DOHH2 (cell line): ENCODE data around the gene ABLIM3.

ENCODE experiments used
- H3F3A ChIP-seq: fragments of 200-600 bp; sonication (generic), shearing (Covaris generic); 2 replicates; pipeline ENCODE4 v1.6.0; 2016; ENCODE audit warnings: antibody characterized with exemption, mild to moderate bottlenecking; ENCODE audit not compliant: control insufficient read depth, insufficient read depth
- H3K27ac ChIP-seq: fragments of 200-600 bp; sonication (generic); 2 replicates; pipeline ENCODE4 v1.5.1; 2014; ENCODE audit warnings: low read depth, mild to moderate bottlenecking, low read length, moderate library complexity
- H3K27me3 ChIP-seq: fragments of 200-600 bp; sonication (generic); 2 replicates; pipeline ENCODE4 v1.6.1; 2014; ENCODE audit warnings: mild to moderate bottlenecking, low read length, mixed read lengths; ENCODE audit not compliant: control insufficient read depth
- H3K36me3 ChIP-seq: fragments of 200-600 bp; sonication (generic); 2 replicates; pipeline ENCODE4 v1.6.1; 2014; ENCODE audit warnings: mild to moderate bottlenecking, low read length, moderate library complexity, mixed read lengths; ENCODE audit not compliant: control insufficient read depth
- H3K4me1 ChIP-seq: fragments of 200-600 bp; sonication (generic); 2 replicates; pipeline ENCODE4 v1.6.1; 2014; ENCODE audit warnings: mild to moderate bottlenecking, low read length, mixed read lengths; ENCODE audit not compliant: control insufficient read depth
- H3K4me2 ChIP-seq: fragments of 200-600 bp; sonication (generic); 2 replicates; pipeline ENCODE4 v1.6.0; 2014; ENCODE audit warnings: mild to moderate bottlenecking, low read length, moderate library complexity
- H3K4me3 ChIP-seq: fragments of 200-600 bp; sonication (generic); 2 replicates; pipeline ENCODE4 v1.5.1; 2014; ENCODE audit warnings: mild to moderate bottlenecking, low read length, mixed read lengths
- H3K79me2 ChIP-seq: fragments of 200-600 bp; sonication (generic); 2 replicates; pipeline ENCODE4 v1.6.1; 2014; ENCODE audit warnings: mild to moderate bottlenecking, low read length, mixed read lengths; ENCODE audit not compliant: control insufficient read depth
- H3K9me2 ChIP-seq: fragments of 200-600 bp; sonication (generic); replicated peaks from 2 replicates; pipeline ENCODE4 v1.6.1; 2014; ENCODE audit warnings: mild to moderate bottlenecking, low read length, mixed read lengths; ENCODE audit not compliant: control insufficient read depth
- H3K9me3 ChIP-seq: fragments of 200-600 bp; sonication (generic); 2 replicates; pipeline ENCODE4 v1.6.1; 2014; ENCODE audit warnings: antibody characterized with exemption, low read length, mixed read lengths; ENCODE audit not compliant: control insufficient read depth, insufficient read depth
- H4K20me1 ChIP-seq: fragments of 200-600 bp; sonication (generic); 2 replicates; pipeline ENCODE4 v1.6.0; 2014; ENCODE audit warnings: low read depth, mild to moderate bottlenecking, antibody characterized with exemption, low read length, moderate library complexity; ENCODE audit not compliant: control insufficient read depth, insufficient read depth
- CTCF ChIP-seq: fragments of 200-600 bp; sonication (generic); IDR thresholded peaks from one replicate; pipeline ENCODE4 v1.5.1; 2014; ENCODE audit warnings: antibody characterized with exemption, mild to moderate bottlenecking, low read depth, low read length; ENCODE audit not compliant: poor library complexity, severe bottlenecking
- EZH2phosphoT487 ChIP-seq: fragments of 200-600 bp; sonication (generic); IDR thresholded peaks from 2 replicates; pipeline ENCODE4 v1.6.1; 2017; ENCODE audit warnings: borderline replicate concordance, mild to moderate bottlenecking, antibody characterized with exemption, low read length, moderate library complexity, mixed read lengths

Gene ABLIM3

DNA sequence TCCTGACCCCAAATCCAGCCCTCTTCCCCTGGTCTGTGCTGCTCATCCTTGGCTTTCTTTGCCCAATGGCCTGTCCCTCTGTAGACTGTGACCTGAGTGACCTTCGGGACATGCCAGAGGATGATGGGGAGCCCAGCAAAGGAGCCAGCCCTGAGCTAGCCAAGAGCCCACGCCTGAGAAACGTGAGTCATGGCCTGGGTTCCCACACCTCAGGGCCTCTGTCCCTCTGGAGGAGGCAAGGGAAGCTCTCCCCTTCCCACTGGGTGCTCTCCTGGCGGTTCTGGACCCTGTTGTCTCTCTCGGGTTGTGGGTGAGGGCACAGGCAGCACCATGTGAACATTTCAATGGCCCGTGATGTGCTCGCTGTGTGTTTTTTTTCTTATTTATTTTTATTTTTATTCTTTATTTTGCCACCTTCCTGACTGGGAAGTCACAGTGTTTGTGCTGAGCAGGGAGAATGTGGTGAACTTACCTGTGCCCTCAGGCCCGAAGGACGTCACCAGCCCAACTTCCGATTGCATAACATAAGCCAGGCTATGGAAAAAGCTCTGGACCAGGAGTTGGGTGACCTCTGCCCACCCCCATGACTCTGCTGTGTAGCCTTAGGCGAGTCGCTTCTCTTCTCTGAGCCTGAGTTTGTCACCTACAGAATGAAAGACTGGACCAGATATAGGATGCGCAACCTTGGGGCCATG is 159.9 kb downstream of the ABLIM3 start:
- H3K4me3 ChIP-seq, result no peak overlapping the region
- no peaks in the 10 kb centered on the region for H4K20me1 ChIP-seq
- no peak for TF ChIP-seq EZH2phosphoT487
- TF ChIP-seq CTCF, result no peak
- H3K4me1 ChIP-seq, result peaks cover 10% of the 10 kb centered on the region
- peaks cover 11% of the 10 kb centered on the region; the same call in 1 of the 2 replicates for H3K27me3 ChIP-seq
- no peak overlapping the region for H3K4me2 ChIP-seq
- no peaks in the 10 kb centered on the region for H3F3A ChIP-seq
- no peaks in the 10 kb centered on the region for H3K36me3 ChIP-seq
- H3K9me3 ChIP-seq, result no peaks in the 10 kb centered on the region
- H3K79me2 ChIP-seq, result no peaks in the 10 kb centered on the region
- no peaks in the 10 kb centered on the region for H3K9me2 ChIP-seq
- no peak overlapping the region for H3K27ac ChIP-seq

DNA sequence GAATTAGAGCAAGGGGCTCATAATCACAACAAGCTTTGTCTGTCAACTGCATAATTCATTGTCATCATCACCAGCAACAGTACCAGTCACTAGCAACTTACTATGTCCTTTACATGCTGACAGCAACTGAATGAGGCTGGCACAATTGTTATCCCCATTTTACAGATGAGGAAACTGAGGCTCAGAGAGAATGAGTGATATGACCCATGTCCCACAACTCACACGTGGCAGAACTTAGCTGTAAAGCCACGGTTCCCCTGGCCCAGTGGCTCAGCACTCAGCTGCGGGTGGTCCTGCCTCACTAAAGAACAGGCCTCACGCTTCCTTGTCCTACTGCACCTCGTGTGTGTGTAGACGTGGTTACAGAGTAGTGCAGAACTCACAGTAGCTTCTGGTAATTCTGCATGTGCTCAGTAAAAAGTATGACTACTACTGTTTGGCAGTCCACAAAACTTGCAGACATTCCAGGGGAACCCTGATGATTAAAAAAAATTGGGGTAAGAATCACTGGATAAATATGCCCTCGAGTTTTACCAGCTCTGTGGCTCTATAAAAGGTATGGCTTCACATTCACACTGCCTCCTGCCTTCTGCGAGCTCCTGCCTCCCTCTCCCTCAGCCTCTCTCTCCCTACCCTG is 160.6 kb downstream of the ABLIM3 start:
- Histone ChIP-seq H3K79me2 (no peaks in the 10 kb centered on the region), H3K27ac (no peak overlapping the region), H3F3A (no peaks in the 10 kb centered on the region), H4K20me1 (no peaks in the 10 kb centered on the region), H3K4me2 (no peak overlapping the region), H3K4me1 (peaks cover 5% of the 10 kb centered on the region; the same call in 1 of the 2 replicates), H3K36me3 (no peaks in the 10 kb centered on the region), H3K9me2 (no peaks in the 10 kb centered on the region), H3K27me3 (peaks cover 11% of the 10 kb centered on the region; the same call in 1 of the 2 replicates), H3K4me3 (no peak overlapping the region), H3K9me3 (no peaks in the 10 kb centered on the region)
- TF ChIP-seq EZH2phosphoT487 (no peak), CTCF (no peak)

DNA sequence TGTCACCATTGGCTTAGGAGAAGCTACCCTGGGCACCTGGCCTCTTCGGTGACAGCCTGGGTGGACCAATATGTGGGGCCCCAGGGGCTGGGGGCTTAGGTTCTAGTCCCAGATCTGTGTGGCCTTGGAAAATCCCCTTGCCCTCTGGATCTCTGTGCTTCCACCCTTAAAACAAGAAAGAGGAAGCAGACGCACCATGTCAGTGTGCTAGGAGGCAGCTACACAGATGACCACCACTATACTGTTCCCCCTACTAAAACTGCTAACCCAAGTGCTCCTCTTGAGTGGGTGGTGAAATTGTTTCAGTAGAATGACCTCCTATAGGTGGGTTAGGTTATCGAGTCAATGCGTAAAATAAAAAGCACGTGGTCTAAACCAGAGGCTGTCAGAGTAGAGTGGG is 161.3 kb downstream of the ABLIM3 start:
- H3K4me3 ChIP-seq, result no peak overlapping the region
- H3K27ac ChIP-seq, result no peak overlapping the region
- TF ChIP-seq EZH2phosphoT487 (no peak), CTCF (no peak)
- no peak overlapping the region for H3K4me2 ChIP-seq
- no peaks in the 10 kb centered on the region for H3K79me2 ChIP-seq
- H3K9me3 ChIP-seq, result no peaks in the 10 kb centered on the region
- peaks cover 11% of the 10 kb centered on the region; the same call in 1 of the 2 replicates for H3K27me3 ChIP-seq
- no peaks in the 10 kb centered on the region for H3F3A ChIP-seq
- H3K9me2 ChIP-seq, result no peaks in the 10 kb centered on the region
- H3K36me3 ChIP-seq, result no peaks in the 10 kb centered on the region
- H4K20me1 ChIP-seq, result no peaks in the 10 kb centered on the region
- H3K4me1 ChIP-seq, result peaks cover 5% of the 10 kb centered on the region; the same call in 1 of the 2 replicates
